ENCODE data around the gene CEP104. TPM values are rescaled to one million over a fixed set of nuclear protein-coding genes. Genes with fewer than 3 reads are reported as not detected.

Gene CEP104
- polyA plus RNA-seq, 1 of the 3 experiments (the other 2 are of a cell fraction), result 19.2 TPM

GRCh38 chr1:3905953-3906671 is 49.1 kb upstream of the CEP104 start:
- Histone ChIP-seq H3K79me2 (ENCODE audit: insufficient read depth) (no peaks in the 10 kb centered on the region), H3K4me2 (no peak overlapping the region), H3K9ac (no peak overlapping the region), H3K9me2 (no peaks in the 10 kb centered on the region), H4K20me1 (ENCODE audit: insufficient read depth) (no peaks in the 10 kb centered on the region), H3K27me3 (ENCODE audit: insufficient read depth) (no peaks in the 10 kb centered on the region), H3K9me3 (no peaks in the 10 kb centered on the region), H3K4me3 (ENCODE audit: low read depth in 2 of 2, low read length in 1 of 2) (no peak overlapping the region), H3K36me3 (replicated peaks in 1 of 2; ENCODE audit: control insufficient read depth in 1 of 2, insufficient read depth in 2 of 2, low read length in 1 of 2) (no peaks in the 10 kb centered on the region), H3F3A (replicated peaks; ENCODE audit: insufficient read depth) (no peaks in the 10 kb centered on the region), H3K4me1 (ENCODE audit: control insufficient read depth in 1 of 2, insufficient read depth in 2 of 2, low read depth in 1 of 2, low read length in 1 of 2) (peaks cover 0 to 14% of the 10 kb centered on the region in 2 experiments; a peak in 1 of 4 replicates), H3K27ac (ENCODE audit: low read depth in 2 of 2, low read length in 1 of 2) (no peak overlapping the region), H2AFZ (ENCODE audit: low read depth) (no peak overlapping the region)
- WGBS (ENCODE audit: low lambda C conversion rate), result 78% methylated on average over 17 of the region's 18 CpGs
- DNase-seq, result no peak
- ChIA-PET POLR2A (no interaction called here), CTCF (no interaction called here)
- TF ChIP-seq TAF1 (IDR thresholded peaks at IDR 0.05; ENCODE audit: borderline replicate concordance, low read depth, low read length), result no peak
- TF ChIP-seq FOXM1 (IDR thresholded peaks at IDR 0.05; ENCODE audit: low read depth), result no peak
- no peak for TF ChIP-seq CTCF (IDR thresholded peaks at IDR 0.05)
- no peak for TF ChIP-seq MAX (IDR thresholded peaks at IDR 0.05; ENCODE audit: low read depth)
- TF ChIP-seq MXI1 (IDR thresholded peaks at IDR 0.05; ENCODE audit: low read depth, low read length), result no peak
- no peak for TF ChIP-seq REST (IDR thresholded peaks at IDR 0.05; ENCODE audit: low read depth, low read length)
- no peak for TF ChIP-seq USF2 (IDR thresholded peaks at IDR 0.05; ENCODE audit: borderline replicate concordance, low read depth, low read length)
- no peak for TF ChIP-seq FOSL2 (IDR thresholded peaks at IDR 0.05; ENCODE audit: borderline replicate concordance, low read depth)
- no peak for TF ChIP-seq GABPA (IDR thresholded peaks at IDR 0.05; ENCODE audit: low read depth)
- TF ChIP-seq EP300 (IDR thresholded peaks at IDR 0.05; ENCODE audit: borderline replicate concordance in 1 of 2, low read depth in 1 of 2, low read length in 1 of 2), result no peak
- no peak for TF ChIP-seq RFX5 (IDR thresholded peaks at IDR 0.05; ENCODE audit: low read length)
- TF ChIP-seq FOXJ3 (CRISPR knock-in tag; IDR thresholded peaks at IDR 0.05), result no peak
- TF ChIP-seq TCF12 (IDR thresholded peaks at IDR 0.05), result no peak
- TF ChIP-seq MEF2A (IDR thresholded peaks at IDR 0.05; ENCODE audit: borderline replicate concordance, low read depth), result no peak
- TF ChIP-seq ZBTB33 (IDR thresholded peaks at IDR 0.05; ENCODE audit: borderline replicate concordance, low read depth), result no peak

Data from SK-N-SH (cell line).